Activated T-cell treated with anti-CD3 and anti-CD28 coated beads, Interleukin-2, amount 50 U/mL, for 4 hours (primary cell): Measurements from ENCODE around the gene GOLGA2. TPM values are rescaled to one million over a fixed set of nuclear protein-coding genes. Genes with fewer than 3 reads are reported as not detected.
A peak's percentile ranks its signal among the peaks of the same experiment; 100 is the strongest.

Source experiments
- ATAC-seq, 2 donors: fragments of 200-7000 bp; cut with Tn5 transposase; one replicate each; pipeline ENCODE4 v1.10.0; 2021
- DNase-seq: peaks from one replicate; pipeline ENCODE4 v3.0.0-alpha.2; 2020
- H3K27me3 Mint-ChIP-seq: one replicate; pipeline ENCODE4 v1.8.0; 2021; ENCODE audit warnings: low read depth, mixed read lengths
- H3K36me3 Mint-ChIP-seq: one replicate; pipeline ENCODE4 v1.8.0; 2022; ENCODE audit warnings: mixed read lengths; ENCODE audit not compliant: insufficient read depth
- H3K4me1 Mint-ChIP-seq: one replicate; pipeline ENCODE4 v1.8.0; 2021; ENCODE audit warnings: low read depth, mixed read lengths
- H3K4me3 Mint-ChIP-seq: one replicate; pipeline ENCODE4 v1.8.0; 2021; ENCODE audit warnings: mild to moderate bottlenecking, moderate library complexity, mixed read lengths
- H3K9me3 Mint-ChIP-seq: one replicate; pipeline ENCODE4 v1.8.0; 2021; ENCODE audit warnings: mixed read lengths
- total RNA-seq, 3 donors: library from RNA; stranded (reverse); gene quantifications; one replicate each; pipeline ENCODE4 v1.2.1, GENCODE V29; 2021

Gene GOLGA2
- total RNA-seq, 3 donors from 2014 or later = 39.4 to 48.2 (median 46.5) TPM

- no peaks in the 10 kb centered on the region for H3K9me3 Mint-ChIP-seq
- no peaks in the 10 kb centered on the region for H3K36me3 Mint-ChIP-seq
- H3K27me3 Mint-ChIP-seq = peaks cover 5% of the 10 kb centered on the region
- no peaks in the 10 kb centered on the region for H3K4me1 Mint-ChIP-seq
- DNase-seq (no peak), ATAC-seq (no peak)
- H3K4me3 Mint-ChIP-seq = no peak overlapping the region
Observed at GRCh38 chr9:128224877-128225276, 50.9 kb downstream of the GOLGA2 start.

- peaks cover 10% of the 10 kb centered on the region for H3K4me1 Mint-ChIP-seq
- H3K36me3 Mint-ChIP-seq = no peaks in the 10 kb centered on the region
- H3K4me3 Mint-ChIP-seq = no peak overlapping the region
- no peaks in the 10 kb centered on the region for H3K9me3 Mint-ChIP-seq
- peaks cover 5% of the 10 kb centered on the region for H3K27me3 Mint-ChIP-seq
- no peak for DNase-seq
- no peak for ATAC-seq
Observed at GRCh38 chr9:128222880-128223670, 52.7 kb downstream of the GOLGA2 start.

- H3K27me3 Mint-ChIP-seq = peaks cover 5% of the 10 kb centered on the region
- ATAC-seq (no peak), DNase-seq (no peak)
- H3K4me1 Mint-ChIP-seq = peaks cover 12% of the 10 kb centered on the region
- no peaks in the 10 kb centered on the region for H3K36me3 Mint-ChIP-seq
- no peak overlapping the region for H3K4me3 Mint-ChIP-seq
- H3K9me3 Mint-ChIP-seq = no peaks in the 10 kb centered on the region
Observed at GRCh38 chr9:128222026-128222425, 53.8 kb downstream of the GOLGA2 start.

- Mint-ChIP-seq H3K36me3 (no peaks in the 10 kb centered on the region), H3K4me1 (peaks cover 12% of the 10 kb centered on the region), H3K27me3 (peaks cover 1% of the 10 kb centered on the region), H3K4me3 (no peak overlapping the region), H3K9me3 (no peaks in the 10 kb centered on the region)
- no peak for ATAC-seq
- no peak for DNase-seq
Observed at GRCh38 chr9:128219831-128220230, 56.0 kb downstream of the GOLGA2 start.

GRCh38 chr9:128218518-128219389, 57.1 kb downstream of the GOLGA2 start:
- H3K9me3 Mint-ChIP-seq = no peaks in the 10 kb centered on the region
- no peaks in the 10 kb centered on the region for H3K36me3 Mint-ChIP-seq
- peaks cover 12% of the 10 kb centered on the region for H3K4me1 Mint-ChIP-seq
- H3K27me3 Mint-ChIP-seq = no peaks in the 10 kb centered on the region
- peak; percentile 84 for DNase-seq
- peak overlapping the region; percentile 79 for H3K4me3 Mint-ChIP-seq
- peak; percentile 97 to 98 for ATAC-seq

- Mint-ChIP-seq H3K9me3 (no peaks in the 10 kb centered on the region), H3K27me3 (no peaks in the 10 kb centered on the region), H3K4me3 (peak overlapping the region; percentile 79), H3K4me1 (peaks cover 12% of the 10 kb centered on the region), H3K36me3 (no peaks in the 10 kb centered on the region)
- DNase-seq (no peak), ATAC-seq (no peak)
Observed at GRCh38 chr9:128218172-128218517, 57.7 kb downstream of the GOLGA2 start.

GRCh38 chr9:128216781-128217553, 58.8 kb downstream of the GOLGA2 start:
- peaks cover 3% of the 10 kb centered on the region for H3K27me3 Mint-ChIP-seq
- no peak overlapping the region for H3K4me3 Mint-ChIP-seq
- H3K36me3 Mint-ChIP-seq = no peaks in the 10 kb centered on the region
- ATAC-seq = no peak
- no peak for DNase-seq
- no peaks in the 10 kb centered on the region for H3K9me3 Mint-ChIP-seq
- peaks cover 12% of the 10 kb centered on the region for H3K4me1 Mint-ChIP-seq

GRCh38 chr9:128215491-128216409, 60.1 kb downstream of the GOLGA2 start:
- Mint-ChIP-seq H3K4me3 (no peak overlapping the region), H3K4me1 (peaks cover 12% of the 10 kb centered on the region), H3K27me3 (peaks cover 6% of the 10 kb centered on the region), H3K9me3 (no peaks in the 10 kb centered on the region), H3K36me3 (no peaks in the 10 kb centered on the region)
- DNase-seq (no peak), ATAC-seq (no peak)

GRCh38 chr9:128214571-128215490, 61.0 kb downstream of the GOLGA2 start:
- no peaks in the 10 kb centered on the region for H3K36me3 Mint-ChIP-seq
- peaks cover 6% of the 10 kb centered on the region for H3K27me3 Mint-ChIP-seq
- DNase-seq (no peak), ATAC-seq (no peak)
- peaks cover 12% of the 10 kb centered on the region for H3K4me1 Mint-ChIP-seq
- no peak overlapping the region for H3K4me3 Mint-ChIP-seq
- no peaks in the 10 kb centered on the region for H3K9me3 Mint-ChIP-seq

GRCh38 chr9:128213746-128214497, 61.9 kb downstream of the GOLGA2 start:
- H3K4me1 Mint-ChIP-seq = peaks cover 10% of the 10 kb centered on the region
- H3K36me3 Mint-ChIP-seq = no peaks in the 10 kb centered on the region
- no peaks in the 10 kb centered on the region for H3K9me3 Mint-ChIP-seq
- no peak for ATAC-seq
- H3K4me3 Mint-ChIP-seq = no peak overlapping the region
- peaks cover 6% of the 10 kb centered on the region for H3K27me3 Mint-ChIP-seq
- no peak for DNase-seq

- no peak overlapping the region for H3K4me3 Mint-ChIP-seq
- H3K4me1 Mint-ChIP-seq = no peaks in the 10 kb centered on the region
- H3K9me3 Mint-ChIP-seq = no peaks in the 10 kb centered on the region
- DNase-seq (no peak), ATAC-seq (no peak)
- no peaks in the 10 kb centered on the region for H3K36me3 Mint-ChIP-seq
- H3K27me3 Mint-ChIP-seq = peaks cover 8% of the 10 kb centered on the region
Observed at GRCh38 chr9:128211981-128212281, 63.9 kb downstream of the GOLGA2 start.

GRCh38 chr9:128211186-128211980, 64.4 kb downstream of the GOLGA2 start:
- DNase-seq (no peak), ATAC-seq (no peak)
- Mint-ChIP-seq H3K27me3 (peaks cover 9% of the 10 kb centered on the region), H3K9me3 (no peaks in the 10 kb centered on the region), H3K36me3 (no peaks in the 10 kb centered on the region), H3K4me3 (no peak overlapping the region), H3K4me1 (no peaks in the 10 kb centered on the region)
